ENCODE measurements around the gene IFT20.

GRCh38 chr17:28348979-28349378, 13.7 kb upstream of the IFT20 start:
- no peak for TF ChIP-seq CTCF (IDR thresholded peaks at IDR 0.05; ENCODE audit: poor library complexity)
- TF ChIP-seq EZH2 (IDR thresholded peaks at IDR 0.05; ENCODE audit: borderline replicate concordance), result no peak
- TF ChIP-seq EZH2phosphoT487 (IDR thresholded peaks at IDR 0.05; ENCODE audit: low read depth, severe bottlenecking, unreplicated experiment), result no peak
